Measurements from ENCODE around the gene MYPOP. TPM values are rescaled to one million over a fixed set of nuclear protein-coding genes. Genes with fewer than 3 reads are reported as not detected.
"Not testable (repeated sequence)": the region's sequence is repeated elsewhere in the genome, so short reads cannot be mapped to it uniquely, and the experiment has no call there.

Gene MYPOP
- total RNA-seq, 8 experiments from 2014 or later, result 2.1 to 6.1 (median 2.6) TPM

GRCh38 chr19:45876411-45877197 is 25.8 kb downstream of the MYPOP start:
- peak; percentile 21 to 80 (median 59) for ATAC-seq (replicated peaks in 6 of 8)
- Histone ChIP-seq H3K4me3 (no peak overlapping the region), H3K27ac (peak overlapping the region in 1 of 2 donors; percentile 20), H3K4me1 (replicated peaks in 1 of 2) (peaks cover 11 to 14% of the 10 kb centered on the region in 2 donors)
- 14% methylated on average over 1 of the region's 41 CpGs; no CpG with 5 or more reads in 9 of the 10 experiments for WGBS, 10 experiments
- in situ Hi-C loops (cut with MboI; ENCODE audit: low pct_unique_long_range_greater_than_20kb in 2 of 9, low sequenced_read_pairs in 9 of 9, unreplicated experiment in 9 of 9), result no loop called here

GRCh38 chr19:45876161-45876410 is 26.3 kb downstream of the MYPOP start:
- peak in 6 of 8 experiments; percentile 8 to 47 (median 30) for ATAC-seq (replicated peaks in 6 of 8)
- Histone ChIP-seq H3K27ac (no peak overlapping the region), H3K4me3 (no peak overlapping the region), H3K4me1 (replicated peaks in 1 of 2) (peaks cover 11 to 13% of the 10 kb centered on the region in 2 donors)
- WGBS, 10 experiments, result 80 to 100% (median 90%) methylated on average over 1 to 2 of the region's 4 CpGs; no CpG with 5 or more reads in 6 of the 10 experiments
- in situ Hi-C loops (cut with MboI; ENCODE audit: low pct_unique_long_range_greater_than_20kb in 2 of 9, low sequenced_read_pairs in 9 of 9, unreplicated experiment in 9 of 9), result no loop called here

- H3K4me1 ChIP-seq (replicated peaks in 1 of 2), result peaks cover 11 to 13% of the 10 kb centered on the region in 2 donors
- H3K4me3 ChIP-seq, result no peak overlapping the region
- no peak for ATAC-seq (replicated peaks in 6 of 8)
- 33 to 100% (median 80%) methylated on average over 1 to 7 of the region's 7 CpGs; no CpG with 5 or more reads in 3 of the 10 experiments for WGBS, 10 experiments
- H3K27ac ChIP-seq, result no peak overlapping the region
- in situ Hi-C loops (cut with MboI; ENCODE audit: low pct_unique_long_range_greater_than_20kb in 2 of 9, low sequenced_read_pairs in 9 of 9, unreplicated experiment in 9 of 9), result no loop called here
These were observed 27.8 kb downstream of the MYPOP start for GRCh38 chr19:45874620-45874966.

GRCh38 chr19:45873219-45873772 is 29.1 kb downstream of the MYPOP start:
- Histone ChIP-seq H3K4me3 (no peak overlapping the region), H3K27ac (no peak overlapping the region), H3K4me1 (replicated peaks in 1 of 2) (peaks cover 11 to 13% of the 10 kb centered on the region in 2 donors)
- no peak for ATAC-seq (replicated peaks in 6 of 8)
- WGBS, 10 experiments, result 48 to 80% (median 78%) methylated on average over 1 to 6 of the region's 7 CpGs; no CpG with 5 or more reads in 4 of the 10 experiments
- in situ Hi-C loops (cut with MboI; ENCODE audit: low pct_unique_long_range_greater_than_20kb in 2 of 9, low sequenced_read_pairs in 9 of 9, unreplicated experiment in 9 of 9), result no loop called here

GRCh38 chr19:45872095-45872919 is 30.1 kb downstream of the MYPOP start:
- in situ Hi-C loops (cut with MboI; ENCODE audit: low pct_unique_long_range_greater_than_20kb in 2 of 9, low sequenced_read_pairs in 9 of 9, unreplicated experiment in 9 of 9), result no loop called here

GRCh38 chr19:45870798-45871197 is 31.6 kb downstream of the MYPOP start:
- WGBS, 10 experiments, result 20 to 100% (median 75%) methylated on average over 1 to 4 of the region's 5 CpGs
- in situ Hi-C loops (cut with MboI; ENCODE audit: low pct_unique_long_range_greater_than_20kb in 2 of 9, low sequenced_read_pairs in 9 of 9, unreplicated experiment in 9 of 9), result no loop called here

More at GRCh38 chr19:45872095-45872919, 30.1 kb downstream of the MYPOP start:
- no peak overlapping the region for H3K27ac ChIP-seq
- no peak for ATAC-seq (replicated peaks in 6 of 8)
- peaks cover 11 to 13% of the 10 kb centered on the region in 2 donors for H3K4me1 ChIP-seq (replicated peaks in 1 of 2)
- 92 to 100% methylated on average over 1 to 10 of the region's 34 CpGs; no CpG with 5 or more reads in 8 of the 10 experiments for WGBS, 10 experiments
- H3K4me3 ChIP-seq, result no peak overlapping the region

GRCh38 chr19:45867241-45867640 is 35.2 kb downstream of the MYPOP start:
- 31 to 100% (median 73%) methylated on average over 1 to 4 of the region's 4 CpGs; no CpG with 5 or more reads in 3 of the 10 experiments for WGBS, 10 experiments
- ATAC-seq (replicated peaks in 6 of 8); in situ Hi-C loops (cut with MboI; ENCODE audit: low pct_unique_long_range_greater_than_20kb in 2 of 9, low sequenced_read_pairs in 9 of 9, unreplicated experiment in 9 of 9): not testable (repeated sequence)

More at GRCh38 chr19:45870798-45871197, 31.6 kb downstream of the MYPOP start:
- H3K4me3 ChIP-seq, result no peak overlapping the region
- H3K4me1 ChIP-seq (replicated peaks in 1 of 2), result no peaks in the 10 kb centered on the region
- no peak for ATAC-seq (replicated peaks in 6 of 8)
- no peak overlapping the region for H3K27ac ChIP-seq

GRCh38 chr19:45866400-45867176 is 35.8 kb downstream of the MYPOP start:
- 76% methylated on average over 3 of the region's 11 CpGs; no CpG with 5 or more reads in 9 of the 10 experiments for WGBS, 10 experiments
- in situ Hi-C loops (cut with MboI; ENCODE audit: low pct_unique_long_range_greater_than_20kb in 2 of 9, low sequenced_read_pairs in 9 of 9, unreplicated experiment in 9 of 9), result no loop called here
- ATAC-seq (replicated peaks in 6 of 8), result no peak
- Histone ChIP-seq H3K27ac (no peak overlapping the region), H3K4me3 (no peak overlapping the region), H3K4me1 (replicated peaks in 1 of 2) (peaks cover 0 to 2% of the 10 kb centered on the region in 2 donors)

More at GRCh38 chr19:45867241-45867640, 35.2 kb downstream of the MYPOP start:
- H3K4me1 ChIP-seq (replicated peaks in 1 of 2); H3K27ac ChIP-seq; H3K4me3 ChIP-seq: not testable (repeated sequence)

GRCh38 chr19:45865269-45865948 is 37.0 kb downstream of the MYPOP start:
- Histone ChIP-seq H3K27ac (no peak overlapping the region), H3K4me3 (no peak overlapping the region), H3K4me1 (replicated peaks in 1 of 2) (peaks cover 0 to 6% of the 10 kb centered on the region in 2 donors)
- no peak for ATAC-seq (replicated peaks in 6 of 8)
- in situ Hi-C loops (cut with MboI; ENCODE audit: low pct_unique_long_range_greater_than_20kb in 2 of 9, low sequenced_read_pairs in 9 of 9, unreplicated experiment in 9 of 9), result no loop called here
- WGBS, 10 experiments, result 45 to 100% (median 82%) methylated on average over 1 to 5 of the region's 9 CpGs; no CpG with 5 or more reads in 7 of the 10 experiments

- ATAC-seq (replicated peaks in 6 of 8), result no peak
- peak overlapping the region in 2 of 5 donors; percentile 32 to 72 for H3K4me3 ChIP-seq
- H3K4me1 ChIP-seq (replicated peaks in 1 of 2), result peaks cover 0 to 6% of the 10 kb centered on the region in 2 donors
- WGBS, 10 experiments, result 15 to 37% (median 26%) methylated on average over 3 to 8 of the region's 12 CpGs; no CpG with 5 or more reads in 3 of the 10 experiments
- H3K27ac ChIP-seq, result no peak overlapping the region
- in situ Hi-C loops (cut with MboI; ENCODE audit: low pct_unique_long_range_greater_than_20kb in 2 of 9, low sequenced_read_pairs in 9 of 9, unreplicated experiment in 9 of 9), result no loop called here
These were observed 37.8 kb downstream of the MYPOP start for GRCh38 chr19:45864629-45865082.

- in situ Hi-C loops (cut with MboI; ENCODE audit: low pct_unique_long_range_greater_than_20kb in 2 of 9, low sequenced_read_pairs in 9 of 9, unreplicated experiment in 9 of 9), result no loop called here
- Histone ChIP-seq H3K27ac (no peak within 1 kb of the TSS), H3K4me1 (replicated peaks in 1 of 2) (peaks cover 0 to 6% of the 10 kb centered on the region in 2 donors), H3K4me3 (peak within 1 kb of the TSS; percentile 14 to 87 (median 32))
- peak in 3 of 8 experiments; percentile 2 to 23 (median 19) for ATAC-seq (replicated peaks in 6 of 8)
- WGBS, 10 experiments, result 2 to 24% (median 6%) methylated on average over 5 to 18 of the region's 71 CpGs; no CpG with 5 or more reads in 3 of the 10 experiments
These were observed 38.4 kb downstream of the MYPOP start, which contains the start of gene FOXA3 for GRCh38 chr19:45863840-45864628. TSS of gene FOXA3 (plus strand) at chr19:45864326. CDS start at chr19:45864457, 131 bp downstream.

Measured in motor neuron (in vitro differentiated cells).